Stimulated activated CD4-positive, alpha-beta T cell treated with anti-CD3 and anti-CD28 coated beads, Interleukin-15, amount 100 ng/mL, for 48 hours (primary cell): ENCODE results near the gene LGMN.

Experiments
- DNase-seq, 2 donors: peaks; one replicate each; pipeline ENCODE4 v3.0.0-alpha.2; 2020; ENCODE audit warnings: low read depth in 2 of 2

The LGMN gene

GRCh38 chr14:92726135-92726932, 22.1 kb downstream of the LGMN start:
- no peak for DNase-seq

GRCh38 chr14:92724516-92725340, 23.7 kb downstream of the LGMN start:
- no peak for DNase-seq

GRCh38 chr14:92719890-92720323, 28.5 kb downstream of the LGMN start:
- no peak for DNase-seq

DNA sequence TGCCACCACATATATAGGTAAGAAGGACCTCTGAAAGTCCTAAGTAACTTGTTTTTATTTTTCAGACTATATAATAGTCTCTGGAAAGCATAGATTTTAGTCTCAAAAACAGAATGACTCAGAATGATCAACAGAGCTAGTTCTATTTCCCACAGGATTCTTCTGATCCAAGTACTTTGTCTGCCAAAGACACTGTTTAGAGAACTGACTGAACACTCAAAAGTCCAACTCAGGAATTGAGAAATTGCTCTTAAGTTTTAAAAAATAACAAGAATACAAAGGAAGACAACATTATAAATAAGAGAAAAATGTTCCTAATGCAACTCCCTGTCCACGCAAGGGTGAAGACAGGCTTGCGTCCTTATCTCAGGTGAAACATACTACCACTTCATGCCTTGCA, 29.0 kb downstream of the LGMN start:
- no peak for DNase-seq

GRCh38 chr14:92718664-92719063, 29.8 kb downstream of the LGMN start:
- no peak for DNase-seq

DNA sequence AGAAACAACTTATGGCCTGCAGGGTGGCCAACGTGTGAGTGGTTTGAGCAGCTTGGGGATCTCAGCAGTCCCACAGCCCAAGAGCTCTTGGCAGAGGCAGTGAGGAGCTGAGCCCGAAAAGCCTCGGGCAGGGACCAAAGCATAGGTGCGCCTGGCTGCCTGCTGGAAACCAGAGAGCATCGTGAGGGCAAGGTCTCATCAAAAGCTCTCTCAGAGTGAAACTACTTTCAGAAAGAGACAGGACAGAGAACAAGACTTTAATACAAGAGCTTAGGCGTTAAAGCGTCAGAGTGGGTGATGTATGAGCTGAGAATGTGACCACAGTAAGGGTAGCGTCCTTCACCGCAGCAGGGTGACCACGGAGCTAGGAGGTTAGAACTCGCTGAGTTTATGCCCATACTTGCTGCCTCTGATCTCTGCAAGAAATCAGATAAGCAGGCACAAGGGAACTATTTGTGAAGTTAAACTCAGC, 30.8 kb downstream of the LGMN start:
- DNase-seq: no peak

- DNase-seq: no peak
Measured at GRCh38 chr14:92716131-92716530, 32.3 kb downstream of the LGMN start.

- DNase-seq: peak; percentile 66 to 83
Measured at GRCh38 chr14:92714739-92715307, 33.6 kb downstream of the LGMN start.

GRCh38 chr14:92712654-92713051, 35.8 kb downstream of the LGMN start:
- DNase-seq: no peak

DNA sequence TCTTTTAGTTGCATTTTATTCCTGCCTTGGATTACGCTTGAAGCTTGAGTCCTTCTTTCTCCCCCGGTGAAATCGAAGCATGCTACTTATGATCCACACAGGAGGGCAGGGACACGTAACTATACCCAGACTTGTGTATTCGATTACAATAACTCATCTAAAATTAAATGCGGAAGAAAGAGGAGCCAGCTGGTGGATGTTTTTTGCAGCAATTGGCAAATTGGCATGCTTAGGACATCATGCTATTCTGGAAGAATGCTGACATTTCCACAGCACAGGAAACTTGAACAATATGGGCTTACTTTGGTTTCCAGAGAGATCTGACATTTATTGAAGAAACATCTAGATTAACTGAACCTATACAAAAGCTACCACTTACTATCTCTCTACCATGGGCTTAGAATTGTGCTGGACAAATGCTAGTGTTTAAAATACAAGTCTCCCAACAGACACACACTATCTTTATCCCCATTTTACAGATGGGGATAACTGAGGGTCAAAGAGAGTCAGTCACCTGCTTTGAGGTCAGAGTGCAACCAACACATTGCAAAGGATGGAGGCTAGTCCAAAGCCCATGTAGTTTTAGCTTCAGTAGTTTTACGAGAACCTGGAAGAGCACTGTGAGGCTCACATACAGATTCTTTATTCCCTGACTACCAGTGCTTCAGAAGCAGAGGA, 36.3 kb downstream of the LGMN start:
- DNase-seq: no peak

- DNase-seq: no peak
Measured at GRCh38 chr14:92710001-92710341, 38.5 kb downstream of the LGMN start.

- DNase-seq: no peak
Measured at GRCh38 chr14:92709340-92710000, 39.0 kb downstream of the LGMN start.

DNA sequence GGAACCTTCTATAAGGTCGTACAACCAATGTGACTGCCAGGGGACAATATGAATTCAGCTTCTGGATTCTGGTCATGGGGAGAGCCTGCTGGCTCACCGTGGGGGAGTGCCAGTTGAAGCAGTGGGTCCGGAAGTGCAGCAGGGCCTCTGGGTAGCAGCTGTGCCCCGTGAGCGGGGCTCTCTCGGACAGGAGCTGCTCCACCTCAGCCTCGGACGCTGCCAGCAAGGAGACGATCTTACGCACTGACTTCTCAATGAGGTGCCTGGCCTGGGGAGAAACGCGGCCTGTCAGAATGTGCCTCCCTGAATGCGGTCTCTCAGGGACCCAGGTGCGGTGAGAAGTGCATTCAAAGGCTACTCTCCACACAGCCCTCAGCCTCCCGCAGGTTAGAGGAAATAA, 42.0 kb downstream of the LGMN start:
- DNase-seq: no peak

GRCh38 chr14:92704821-92705220, 43.6 kb downstream of the LGMN start:
- no peak for DNase-seq

DNA sequence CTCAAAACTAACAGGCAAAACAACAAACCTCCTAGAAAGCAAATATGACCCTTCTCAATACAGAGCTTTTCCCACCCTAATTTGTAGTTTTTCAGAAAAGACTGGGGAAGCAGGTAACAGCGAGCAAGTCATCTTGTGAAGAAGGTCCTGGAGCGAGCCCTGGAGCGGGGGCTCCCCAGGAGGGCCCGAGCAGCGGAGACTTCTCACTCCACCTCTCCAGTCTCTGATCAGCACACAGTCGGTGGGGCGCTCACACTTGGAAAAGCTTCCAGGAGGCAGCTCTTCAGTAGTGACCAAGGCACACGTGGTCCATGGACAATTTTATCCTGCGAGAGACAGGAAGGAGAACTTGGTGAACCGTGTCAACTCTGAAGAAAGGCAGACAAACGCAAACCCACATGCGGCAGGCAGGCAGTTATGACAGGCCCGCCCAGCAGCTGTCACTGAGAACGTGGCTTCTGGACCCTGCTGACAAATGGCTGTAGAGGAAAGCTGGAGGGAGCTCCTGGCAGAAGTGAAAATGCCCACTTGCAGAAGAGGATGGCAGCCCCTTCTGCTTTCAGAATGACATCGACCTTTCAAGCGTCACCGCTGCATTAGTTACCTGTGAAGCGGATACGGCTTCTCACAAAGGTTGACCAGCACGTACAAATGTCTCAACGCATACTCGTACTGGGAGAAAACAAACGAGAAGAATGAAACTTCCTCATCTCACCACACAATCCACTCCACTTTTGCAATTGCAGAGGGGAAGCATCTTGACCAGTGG, 44.2 kb downstream of the LGMN start:
- no peak for DNase-seq

- no peak for DNase-seq
Measured at GRCh38 chr14:92703516-92703915, 44.9 kb downstream of the LGMN start.

GRCh38 chr14:92702441-92702918, 45.9 kb downstream of the LGMN start:
- no peak for DNase-seq

DNA sequence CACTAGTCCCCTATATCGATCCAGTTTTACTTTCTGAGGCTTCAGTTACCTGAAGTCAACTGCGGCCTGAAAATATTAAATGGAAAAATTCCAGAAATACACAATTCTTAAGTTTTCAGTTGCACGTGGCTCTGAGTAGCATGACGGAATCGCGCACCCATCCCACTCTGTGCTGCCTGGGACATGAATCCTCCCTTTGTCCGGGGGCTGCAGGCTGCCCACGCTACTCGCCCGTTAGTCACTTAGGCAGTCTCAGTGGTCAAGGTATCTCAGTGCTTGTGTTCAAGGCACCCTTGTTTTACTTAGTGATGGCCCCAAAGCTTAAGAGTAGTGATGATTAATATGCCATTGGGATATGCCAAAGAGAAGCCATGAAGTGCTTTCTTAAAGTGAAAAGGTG, 46.6 kb downstream of the LGMN start:
- DNase-seq: no peak

DNA sequence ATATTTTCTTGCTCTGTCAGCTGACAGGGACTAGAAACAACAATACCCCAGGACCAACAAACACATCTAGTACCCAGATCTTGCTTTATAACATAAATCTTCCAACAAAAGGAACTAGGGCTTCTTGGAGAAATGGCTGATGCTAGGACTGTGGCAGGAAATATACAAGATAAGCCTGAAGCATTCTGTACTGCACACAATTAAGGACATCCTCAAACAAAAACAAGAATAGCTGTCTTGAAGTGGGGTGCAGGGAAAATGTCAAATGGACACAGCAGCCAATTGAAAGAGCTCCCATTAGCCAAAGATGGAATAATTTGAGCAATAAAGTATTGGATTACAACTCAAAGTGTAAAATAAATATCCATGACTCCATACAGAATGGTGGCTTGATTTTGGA, 50.0 kb downstream of the LGMN start:
- DNase-seq: no peak

DNA sequence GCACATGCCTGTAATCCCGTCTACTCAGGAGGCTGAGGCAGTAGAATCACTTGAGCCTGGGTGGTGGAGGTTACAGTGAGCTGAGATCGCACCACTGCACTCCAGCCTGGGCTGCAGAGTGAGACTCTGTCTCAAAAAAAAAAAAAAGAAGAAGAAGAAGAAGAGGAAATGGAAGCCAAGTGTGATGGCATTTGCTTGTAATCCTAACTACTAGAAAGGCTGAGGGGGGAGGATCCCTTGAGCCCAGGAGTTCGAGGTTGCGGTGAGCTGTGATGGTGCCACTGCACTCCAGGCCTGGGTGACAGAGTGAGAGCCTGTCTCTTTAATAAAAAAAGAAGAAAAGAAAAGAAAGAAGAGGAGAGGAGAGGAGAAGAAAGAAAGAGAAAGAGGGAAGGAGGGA, 52.1 kb downstream of the LGMN start:
- DNase-seq: no peak

- DNase-seq: no peak
Measured at GRCh38 chr14:92695562-92695961, 52.9 kb downstream of the LGMN start.
